GM18858 (cell line): ENCODE data around the gene ST3GAL3.

Experiments
- ATAC-seq: cut with Tn5 transposase; IDR thresholded peaks from one replicate; pipeline ENCODE4 v1.9.1; 2021; ENCODE audit not compliant: unreplicated experiment

The ST3GAL3 gene

DNA sequence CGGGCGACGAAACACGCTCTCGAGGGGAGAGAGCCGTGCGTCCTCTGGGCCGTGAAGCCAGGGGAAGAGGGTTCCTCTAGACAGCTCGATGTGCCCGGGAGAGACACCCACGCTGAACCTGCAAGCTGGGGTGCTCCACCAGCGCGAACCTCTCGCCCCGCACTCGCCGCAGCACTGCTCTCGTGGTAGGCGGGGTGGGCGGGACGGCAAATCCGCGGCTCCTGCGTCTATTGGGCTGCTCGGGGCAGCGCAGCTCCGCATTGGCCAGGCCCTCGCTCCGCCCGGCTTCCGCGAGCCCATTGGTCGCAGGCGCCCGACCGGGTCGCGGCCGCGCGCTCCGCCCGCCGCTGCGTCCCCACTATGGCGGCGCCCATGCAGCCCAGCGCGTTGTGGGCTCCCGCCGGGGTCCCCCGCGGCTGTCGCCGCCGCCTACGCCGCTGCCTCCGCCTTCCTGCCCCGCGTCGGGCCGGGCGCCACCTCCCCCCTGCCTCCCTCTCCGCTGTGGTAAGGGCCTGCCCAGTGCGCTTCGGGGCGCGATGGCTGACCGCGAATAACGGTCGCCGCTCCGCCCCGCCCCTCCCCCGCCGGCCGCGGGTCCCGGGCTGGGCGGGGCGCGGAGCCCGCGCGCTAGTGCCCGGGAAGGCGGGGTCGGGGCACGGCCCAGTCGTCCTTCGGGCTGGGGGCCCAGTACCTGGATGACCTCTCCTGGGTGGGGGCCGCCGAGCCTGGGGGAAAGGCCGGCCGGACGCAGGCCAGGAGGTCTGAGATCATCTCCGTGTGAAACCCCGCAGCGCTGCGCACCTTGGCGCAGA is at the start of gene ST3GAL3:
ST3GAL3 (plus strand) TSS at position 347 of the 812 bp plus-strand sequence. CDS start 28,727 bp downstream, outside the sequence.
- peak; percentile 78 for ATAC-seq

GRCh38 chr1:43659212-43660166 is 47.8 kb upstream of the ST3GAL3 start:
- ATAC-seq, result no peak

DNA sequence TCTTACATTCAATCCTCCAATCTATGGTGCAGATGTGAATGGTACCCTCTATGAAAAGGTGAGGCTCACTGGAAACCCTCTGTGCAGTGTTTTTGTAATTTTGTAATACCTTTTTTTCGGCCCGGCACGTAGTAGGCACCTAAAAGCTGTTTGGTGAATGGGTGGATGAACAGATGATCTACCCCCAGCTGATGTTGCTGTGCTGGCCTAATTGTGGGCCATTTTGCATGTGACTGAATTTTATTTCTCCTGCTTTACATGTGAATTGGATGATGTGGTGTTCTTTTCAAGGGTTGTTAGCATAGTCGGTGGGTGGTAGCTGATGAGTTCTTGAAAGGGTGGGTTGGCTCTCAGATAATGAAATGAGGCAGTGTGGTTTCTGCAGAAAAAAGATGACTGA is 47.0 kb upstream of the ST3GAL3 start:
- no peak for ATAC-seq

GRCh38 chr1:43664369-43664768 is 43.0 kb upstream of the ST3GAL3 start:
- no peak for ATAC-seq

DNA sequence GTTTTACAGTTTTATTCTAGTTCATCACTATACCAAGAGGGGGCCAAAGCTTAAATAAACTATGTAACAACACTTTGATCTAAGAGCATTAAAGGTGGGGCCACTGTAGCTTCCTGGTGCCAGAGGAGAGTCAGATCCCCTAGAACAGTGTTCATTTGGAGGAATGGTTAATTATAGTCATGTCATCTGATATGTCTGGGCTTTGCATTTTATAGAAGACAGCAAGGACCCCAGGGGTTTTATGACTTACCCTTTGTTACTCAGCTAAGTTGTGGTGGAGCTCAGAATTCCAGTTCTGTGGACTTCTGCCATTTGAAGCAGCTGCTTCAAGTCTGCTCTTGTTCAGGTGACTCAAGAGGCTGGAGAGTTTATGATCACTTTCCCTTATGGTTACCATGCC is 40.7 kb upstream of the ST3GAL3 start:
- no peak for ATAC-seq

DNA sequence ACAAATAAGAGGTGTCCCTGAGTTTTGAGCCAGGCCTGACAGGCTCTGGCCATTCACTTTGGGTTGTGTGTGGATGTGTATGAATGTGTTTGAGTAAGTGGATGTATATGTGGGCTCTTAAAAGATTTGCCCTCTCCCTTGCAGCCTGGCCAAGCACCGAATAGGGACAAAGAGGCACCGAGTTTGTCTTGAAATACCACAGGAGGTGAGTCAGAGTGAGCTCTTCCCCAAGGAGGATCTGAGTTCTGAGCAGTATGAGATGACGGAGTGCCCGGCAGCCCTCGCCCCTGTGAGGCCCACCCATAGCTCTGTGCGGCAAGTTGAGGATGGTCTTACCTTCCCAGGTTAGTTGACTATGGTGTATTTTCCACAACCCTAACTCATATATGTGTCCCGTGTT is 38.4 kb upstream of the ST3GAL3 start:
- ATAC-seq, result no peak

GRCh38 chr1:43669878-43670277 is 37.5 kb upstream of the ST3GAL3 start:
- ATAC-seq, result no peak

DNA sequence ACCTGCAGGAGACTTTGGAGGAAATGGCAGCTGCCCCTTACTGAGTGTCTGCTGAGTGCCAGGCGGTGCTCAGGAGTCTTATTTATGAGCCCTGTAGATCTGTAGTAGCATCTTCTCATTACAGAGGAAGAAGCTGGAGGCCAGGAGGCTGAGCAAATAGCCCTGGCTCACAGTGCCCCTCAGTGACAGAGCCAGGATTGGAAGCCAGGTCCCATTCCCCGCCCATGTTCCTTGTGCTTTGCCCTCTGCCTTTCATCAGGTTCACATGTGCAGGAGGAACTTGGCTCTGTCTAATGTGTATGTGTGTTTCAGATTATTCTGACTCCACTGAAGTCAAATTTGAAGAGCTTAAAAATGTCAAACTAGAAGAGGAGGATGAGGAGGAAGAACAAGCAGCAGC is 36.1 kb upstream of the ST3GAL3 start:
- ATAC-seq, result no peak

DNA sequence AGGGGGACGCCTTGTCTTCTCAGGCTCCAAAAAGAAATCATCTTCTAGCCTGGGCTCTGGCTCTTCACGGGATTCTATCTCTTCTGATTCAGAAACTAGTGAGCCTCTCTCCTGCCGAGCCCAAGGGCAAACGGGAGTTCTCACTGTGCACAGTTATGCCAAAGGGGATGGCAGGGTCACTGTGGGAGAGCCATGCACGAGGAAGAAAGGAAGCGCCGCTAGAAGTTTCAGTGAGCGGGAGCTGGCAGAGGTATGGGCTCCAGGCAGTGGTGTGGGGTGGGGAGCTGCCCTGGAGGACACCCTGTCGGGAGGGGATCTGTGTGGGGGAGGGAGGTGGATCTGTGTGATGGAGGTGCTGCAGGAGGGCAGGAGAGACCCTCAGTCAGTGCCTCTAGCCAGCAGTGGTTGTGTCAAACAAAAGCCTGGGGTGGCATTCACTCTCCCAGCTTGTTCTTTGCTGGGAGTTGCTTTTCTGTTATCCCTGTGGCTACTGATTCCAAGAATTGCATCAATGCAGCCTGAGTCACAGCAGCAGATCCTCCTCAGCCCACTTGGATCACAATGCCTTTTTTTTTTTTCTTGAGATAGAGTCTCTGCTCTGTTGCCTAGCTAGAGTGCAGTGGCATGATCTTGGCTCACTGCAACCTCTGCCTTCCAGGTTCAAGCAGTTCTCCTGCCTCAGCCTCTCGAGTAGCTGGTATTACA is 35.6 kb upstream of the ST3GAL3 start:
- ATAC-seq, result no peak

DNA sequence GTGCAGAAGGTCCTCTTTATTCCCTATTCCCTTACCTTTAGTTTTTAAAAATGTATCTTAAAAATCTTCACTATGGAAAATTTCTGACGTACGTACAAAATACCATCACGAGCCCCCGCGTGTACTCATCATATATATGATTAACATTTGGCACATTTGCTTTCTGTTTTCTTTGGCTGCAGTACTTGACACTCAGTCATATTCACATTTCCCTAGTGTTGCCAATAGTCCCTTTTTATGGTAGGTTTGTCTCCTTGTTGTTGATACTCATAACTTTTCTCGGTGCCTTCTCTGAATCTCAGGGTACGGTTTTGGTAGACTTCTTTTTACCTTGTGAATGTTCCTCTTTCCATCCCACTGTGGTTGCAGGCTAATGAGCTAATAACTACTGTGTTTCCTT is 34.1 kb upstream of the ST3GAL3 start:
- no peak for ATAC-seq

DNA sequence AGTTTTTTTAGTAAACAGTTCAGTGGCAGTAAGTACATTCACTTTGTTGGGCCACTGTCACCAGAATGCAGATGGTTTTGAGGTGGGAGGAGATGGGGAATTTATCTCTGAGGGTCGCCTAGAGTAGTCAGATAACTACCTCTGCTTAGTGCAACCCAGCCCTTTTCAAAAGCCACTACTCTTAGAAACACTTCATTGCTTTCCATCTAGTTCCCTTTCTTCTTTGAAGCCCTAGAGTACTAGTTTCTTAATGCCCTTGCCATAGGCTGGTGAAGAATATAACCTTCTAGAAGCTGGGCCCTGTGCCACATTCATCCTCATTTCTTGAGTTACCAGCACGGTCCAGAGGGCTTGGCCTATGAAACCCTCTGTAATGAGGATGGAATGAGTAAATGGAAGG is 28.4 kb upstream of the ST3GAL3 start:
- ATAC-seq, result no peak

DNA sequence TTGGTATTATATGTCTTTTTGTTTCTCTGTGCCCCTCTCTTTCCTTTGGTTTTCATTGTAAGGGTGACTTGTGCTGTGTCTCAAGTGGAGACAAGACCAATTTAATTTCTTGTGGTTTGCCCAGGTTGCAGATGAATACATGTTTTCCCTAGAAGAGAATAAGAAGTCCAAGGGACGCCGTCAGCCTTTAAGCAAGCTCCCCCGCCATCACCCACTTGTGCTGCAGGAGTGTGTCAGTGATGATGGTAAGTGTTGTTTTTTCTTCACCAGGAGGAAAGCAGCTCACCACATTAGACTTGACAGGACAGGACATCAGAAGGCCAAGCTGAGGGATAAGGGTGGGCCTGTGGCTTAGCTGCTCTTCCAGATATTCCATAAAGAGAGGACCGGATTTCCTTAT is 23.8 kb upstream of the ST3GAL3 start:
- ATAC-seq, result no peak

GRCh38 chr1:43686801-43687200 is 20.5 kb upstream of the ST3GAL3 start:
- ATAC-seq, result no peak

- ATAC-seq, result no peak
Measured at GRCh38 chr1:43687301-43688108, 19.8 kb upstream of the ST3GAL3 start.

DNA sequence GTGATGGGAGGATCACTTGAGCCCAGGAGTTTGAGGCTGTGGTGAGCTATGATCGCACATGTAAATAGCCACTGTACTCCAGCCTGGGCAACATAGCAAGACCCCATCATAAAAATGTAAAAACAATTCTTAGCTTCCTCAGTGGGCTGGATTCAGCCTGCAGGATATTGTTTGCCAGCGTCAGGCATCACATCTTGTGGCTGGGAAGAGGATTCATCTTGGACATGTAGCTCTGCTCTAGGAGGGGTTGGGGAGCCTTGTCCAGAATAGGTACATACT is 19.3 kb upstream of the ST3GAL3 start:
- ATAC-seq, result no peak

GRCh38 chr1:43688594-43689000 is 18.7 kb upstream of the ST3GAL3 start:
- no peak for ATAC-seq

GRCh38 chr1:43689289-43689688 is 18.0 kb upstream of the ST3GAL3 start:
- no peak for ATAC-seq

GRCh38 chr1:43691871-43692815 is 15.2 kb upstream of the ST3GAL3 start:
- ATAC-seq, result no peak

DNA sequence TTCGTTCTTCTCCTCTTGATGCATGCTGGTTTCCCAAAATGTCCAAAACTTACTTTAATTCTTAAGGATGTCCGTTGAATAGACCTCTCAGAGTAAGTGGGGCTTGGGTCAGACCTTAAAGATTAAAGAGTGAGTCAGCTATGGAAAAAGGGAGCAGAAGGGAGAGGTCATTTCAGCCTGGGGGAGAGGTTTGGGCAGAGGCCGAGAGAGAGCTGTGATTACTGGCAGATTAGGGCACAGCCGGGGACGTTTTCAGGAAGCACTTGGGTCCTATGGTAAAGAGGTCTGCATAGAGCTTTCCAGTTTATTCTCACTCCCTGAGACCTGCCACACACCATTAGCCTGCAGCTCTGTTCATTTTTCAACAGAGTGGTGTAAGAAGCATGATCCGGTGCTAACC is 14.0 kb upstream of the ST3GAL3 start:
- no peak for ATAC-seq

DNA sequence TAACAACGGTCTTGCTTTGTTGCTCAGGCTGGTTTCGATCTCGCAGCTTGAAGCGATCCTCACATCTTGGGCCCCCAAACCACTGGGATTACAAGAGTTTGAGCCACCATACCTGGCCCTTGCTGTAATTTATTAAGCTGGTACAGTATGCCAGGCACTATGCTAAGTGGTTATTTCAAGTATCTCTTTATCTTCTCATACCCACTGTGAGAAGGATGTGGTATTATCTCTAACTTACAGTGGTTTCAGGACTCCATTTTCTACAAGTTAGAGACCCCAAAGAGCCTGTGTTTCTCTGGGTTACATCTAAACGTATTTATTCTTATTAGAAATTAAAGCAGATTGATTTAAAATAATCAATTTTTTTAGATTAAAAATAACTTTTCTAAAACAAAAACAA is 8.1 kb upstream of the ST3GAL3 start:
- ATAC-seq, result no peak
